Cardiac muscle cell (in vitro differentiated cells and primary cell): Measurements from ENCODE around the gene NUP93. TPM values are rescaled to one million over a fixed set of nuclear protein-coding genes. Genes with fewer than 3 reads are reported as not detected.
"Not testable (repeated sequence)": the region's sequence is repeated elsewhere in the genome, so short reads cannot be mapped to it uniquely, and the experiment has no call there.

ENCODE experiments used
- DNase-seq, 2 donors: peaks; one replicate each; pipeline versions ENCODE4 v3.0.0 to v3.0.0-alpha.2; 2010 to 2017; ENCODE audit warnings: low read depth in 1 of 2, low spot score in 1 of 2
- H3K27ac ChIP-seq: fragments of 200-600 bp; sonication (generic); 2 replicates; pipeline ENCODE4 v1.5.1; 2016
- H3K27me3 ChIP-seq: fragments of 200-600 bp; sonication (generic); 2 replicates; pipeline ENCODE4 v1.6.0; 2016; ENCODE audit warnings: control low read depth
- H3K36me3 ChIP-seq: fragments of 200-600 bp; sonication (generic); 2 replicates; pipeline ENCODE4 v1.5.1; 2016; ENCODE audit warnings: control low read depth
- H3K4me1 ChIP-seq: fragments of 200-600 bp; sonication (generic); 2 replicates; pipeline ENCODE4 v1.8.1; 2017; ENCODE audit warnings: low read depth, mild to moderate bottlenecking, mixed run types
- H3K4me3 ChIP-seq: fragments of 200-600 bp; sonication (generic); 2 replicates; pipeline ENCODE4 v1.5.1; 2016; ENCODE audit warnings: mild to moderate bottlenecking
- H3K9me3 ChIP-seq: fragments of 200-600 bp; sonication (generic); 2 replicates; pipeline ENCODE4 v1.5.1; 2017; ENCODE audit warnings: low read depth, mild to moderate bottlenecking, control low read depth
- polyA plus RNA-seq: library from polyadenylated mRNA; unstranded; fragments of >200 nt; fragmentation: Nextera tagmentation; extraction: Ambion mirVana; gene quantifications from 2 replicates; pipeline ENCODE4 v1.2.1, GENCODE V29; 2016
- total RNA-seq: library from RNA; depleted of rRNA; stranded (reverse); fragments of >200 nt; gene quantifications from 2 replicates; pipeline ENCODE4 v1.2.3, GENCODE V29; 2016
- TF ChIP-seq, protein P1 (sequence below): IDR thresholded peaks from 2 replicates; pipeline ENCODE4 v1.5.1; 2012; ENCODE audit warnings: low read depth, mild to moderate bottlenecking, low read length

Gene NUP93
- total and polyA plus RNA-seq, 2 experiments from 2014 or later, result 110 to 127 TPM

DNA sequence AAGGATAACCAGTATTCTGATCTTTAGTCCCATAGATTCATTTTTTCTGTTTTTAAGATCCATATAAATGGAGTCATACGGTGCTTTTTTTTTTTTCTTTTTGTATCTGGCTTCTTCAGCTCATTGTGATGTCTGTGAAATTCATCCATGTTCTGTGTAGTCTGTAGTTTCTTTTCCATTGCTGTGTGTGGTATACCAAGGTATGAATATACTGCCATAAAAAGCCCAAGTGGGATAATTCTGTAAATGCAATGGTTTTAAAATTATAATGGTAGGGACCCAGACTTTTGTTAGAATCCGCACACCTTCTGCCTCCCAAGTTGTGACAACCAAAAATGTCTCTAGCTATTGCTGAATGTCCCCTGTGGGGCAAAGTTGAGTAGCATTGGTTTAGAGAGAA, 7.6 kb downstream of the NUP93 start:
- Histone ChIP-seq H3K4me3 (no peak overlapping the region), H3K27me3 (no peaks in the 10 kb centered on the region), H3K36me3 (no peaks in the 10 kb centered on the region), H3K27ac (peak overlapping the region; percentile 43), H3K9me3 (no peaks in the 10 kb centered on the region), H3K4me1 (peaks cover 12% of the 10 kb centered on the region)
- DNase-seq, result no peak
- TF ChIP-seq, protein P1, sequence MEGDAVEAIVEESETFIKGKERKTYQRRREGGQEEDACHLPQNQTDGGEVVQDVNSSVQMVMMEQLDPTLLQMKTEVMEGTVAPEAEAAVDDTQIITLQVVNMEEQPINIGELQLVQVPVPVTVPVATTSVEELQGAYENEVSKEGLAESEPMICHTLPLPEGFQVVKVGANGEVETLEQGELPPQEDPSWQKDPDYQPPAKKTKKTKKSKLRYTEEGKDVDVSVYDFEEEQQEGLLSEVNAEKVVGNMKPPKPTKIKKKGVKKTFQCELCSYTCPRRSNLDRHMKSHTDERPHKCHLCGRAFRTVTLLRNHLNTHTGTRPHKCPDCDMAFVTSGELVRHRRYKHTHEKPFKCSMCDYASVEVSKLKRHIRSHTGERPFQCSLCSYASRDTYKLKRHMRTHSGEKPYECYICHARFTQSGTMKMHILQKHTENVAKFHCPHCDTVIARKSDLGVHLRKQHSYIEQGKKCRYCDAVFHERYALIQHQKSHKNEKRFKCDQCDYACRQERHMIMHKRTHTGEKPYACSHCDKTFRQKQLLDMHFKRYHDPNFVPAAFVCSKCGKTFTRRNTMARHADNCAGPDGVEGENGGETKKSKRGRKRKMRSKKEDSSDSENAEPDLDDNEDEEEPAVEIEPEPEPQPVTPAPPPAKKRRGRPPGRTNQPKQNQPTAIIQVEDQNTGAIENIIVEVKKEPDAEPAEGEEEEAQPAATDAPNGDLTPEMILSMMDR, result no peak

DNA sequence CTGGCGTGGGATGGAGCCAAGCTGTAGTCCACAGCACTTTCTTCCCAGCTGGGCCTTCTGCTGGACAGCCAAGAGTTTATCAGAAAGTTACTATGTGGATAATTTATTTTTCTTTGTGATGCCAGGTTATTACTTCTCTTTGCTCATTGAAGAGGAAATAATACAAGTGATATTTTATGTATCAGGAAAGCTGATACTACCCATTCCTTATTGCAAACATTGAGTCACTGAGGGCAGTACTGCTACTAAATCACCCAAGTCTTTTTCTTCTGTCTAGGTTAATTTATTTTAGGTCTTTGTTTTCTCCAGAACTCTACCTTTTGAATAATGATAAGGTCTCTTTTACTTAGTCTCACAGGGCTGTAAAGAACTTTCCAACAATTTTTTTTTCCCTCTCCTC, 8.3 kb downstream of the NUP93 start:
- TF ChIP-seq, protein P1, result no peak
- Histone ChIP-seq H3K4me3 (no peak overlapping the region), H3K36me3 (no peaks in the 10 kb centered on the region), H3K27me3 (no peaks in the 10 kb centered on the region), H3K27ac (peak overlapping the region; percentile 43), H3K4me1 (peaks cover 19% of the 10 kb centered on the region), H3K9me3 (no peaks in the 10 kb centered on the region)
- no peak for DNase-seq

DNA sequence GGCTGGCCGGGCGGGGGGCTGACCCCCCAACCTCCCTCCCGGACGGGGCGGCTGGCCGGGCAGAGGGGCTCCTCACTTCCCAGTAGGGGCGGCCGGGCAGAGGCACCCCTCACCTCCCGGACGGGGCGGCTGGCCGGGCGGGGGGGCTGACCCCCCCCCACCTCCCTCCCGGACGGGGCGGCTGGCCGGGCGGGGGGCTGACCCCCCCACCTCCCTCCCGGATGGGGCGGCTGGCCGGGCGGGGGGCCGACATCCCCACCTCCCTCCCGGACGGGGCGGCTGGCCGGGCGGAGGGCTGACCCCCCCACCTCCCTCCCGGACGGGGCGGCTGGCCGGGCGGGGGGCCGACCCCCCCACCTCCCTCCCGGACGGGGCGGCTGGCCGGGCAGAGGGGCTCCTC, 9.4 kb downstream of the NUP93 start:
- not testable (repeated sequence) for H3K27ac ChIP-seq, DNase-seq, H3K9me3 ChIP-seq, H3K4me3 ChIP-seq, H3K27me3 ChIP-seq, H3K36me3 ChIP-seq
- H3K4me1 ChIP-seq, result peaks cover 30% of the 10 kb centered on the region

DNA sequence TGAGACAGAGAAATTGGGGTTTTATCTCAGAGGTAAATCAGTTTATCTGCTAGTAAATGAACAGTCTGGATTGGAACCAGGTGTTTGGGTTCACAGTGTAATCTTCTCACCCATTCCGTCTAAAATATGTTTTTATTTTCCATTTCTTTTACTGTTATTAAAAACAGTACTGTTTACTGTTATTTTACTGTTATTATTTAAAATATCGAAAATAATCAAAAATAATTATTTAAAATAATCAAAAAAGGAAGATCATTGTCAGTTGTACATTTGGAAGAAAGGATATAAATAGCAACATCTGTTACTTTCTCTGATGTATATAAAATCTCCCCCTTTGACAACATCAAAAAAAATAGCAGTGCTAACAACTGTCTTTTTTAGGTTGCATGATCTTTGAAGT, 11.5 kb downstream of the NUP93 start:
- H3K4me3 ChIP-seq, result no peak overlapping the region
- H3K9me3 ChIP-seq, result no peaks in the 10 kb centered on the region
- TF ChIP-seq, protein P1, result no peak
- H3K36me3 ChIP-seq, result no peaks in the 10 kb centered on the region
- DNase-seq, result no peak
- peak overlapping the region; percentile 96 for H3K27ac ChIP-seq
- H3K27me3 ChIP-seq, result no peaks in the 10 kb centered on the region
- H3K4me1 ChIP-seq, result peaks cover 49% of the 10 kb centered on the region

DNA sequence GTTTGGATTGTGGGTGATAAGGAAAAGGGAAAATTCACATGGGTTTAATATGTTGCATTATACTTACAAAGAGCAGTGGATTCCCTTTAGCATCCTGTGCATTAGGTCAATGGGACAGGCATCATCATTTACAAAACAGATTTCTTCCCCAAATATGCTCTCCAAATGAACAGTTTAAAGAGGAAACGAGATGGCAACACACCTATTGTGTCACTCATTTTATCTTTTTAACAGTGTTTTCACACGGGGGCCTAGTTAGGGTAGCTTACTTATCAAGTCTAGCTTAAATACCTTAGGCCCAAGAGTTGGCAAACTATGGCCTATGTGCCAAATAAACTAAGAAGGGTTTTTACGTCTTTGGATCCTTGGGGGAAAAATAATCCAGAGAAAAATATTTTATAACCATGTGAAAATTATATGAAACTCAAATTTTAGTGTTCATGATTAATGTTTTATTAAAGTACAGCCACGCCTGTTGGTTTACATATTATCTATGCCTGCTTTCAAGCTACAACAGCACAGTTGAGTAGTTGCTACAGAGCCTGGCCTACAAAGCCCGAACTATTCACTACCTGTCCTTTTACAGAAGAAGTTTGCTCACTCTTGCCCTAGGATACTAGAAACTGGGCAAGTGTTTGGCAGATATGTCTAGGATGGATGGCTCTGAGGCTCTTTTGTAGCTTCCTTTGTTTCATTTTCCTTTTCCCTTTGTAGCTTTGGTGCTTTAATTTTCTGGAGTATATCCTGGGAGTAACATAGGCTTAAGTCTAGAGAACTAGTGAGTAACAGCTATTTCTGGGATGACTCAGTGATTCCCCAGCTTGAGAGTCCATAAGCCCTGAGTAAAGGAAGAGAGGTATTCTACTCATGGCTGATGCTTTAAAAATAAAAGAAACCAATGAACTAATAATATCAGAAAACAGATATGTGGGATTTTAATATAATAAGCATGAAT, 12.4 kb downstream of the NUP93 start:
- Histone ChIP-seq H3K4me3 (no peak overlapping the region), H3K4me1 (peaks cover 58% of the 10 kb centered on the region), H3K36me3 (no peaks in the 10 kb centered on the region), H3K27me3 (no peaks in the 10 kb centered on the region), H3K27ac (peak overlapping the region; percentile 96), H3K9me3 (no peaks in the 10 kb centered on the region)
- TF ChIP-seq, protein P1, result no peak
- peak in 1 of 2 donors; percentile 71 for DNase-seq

DNA sequence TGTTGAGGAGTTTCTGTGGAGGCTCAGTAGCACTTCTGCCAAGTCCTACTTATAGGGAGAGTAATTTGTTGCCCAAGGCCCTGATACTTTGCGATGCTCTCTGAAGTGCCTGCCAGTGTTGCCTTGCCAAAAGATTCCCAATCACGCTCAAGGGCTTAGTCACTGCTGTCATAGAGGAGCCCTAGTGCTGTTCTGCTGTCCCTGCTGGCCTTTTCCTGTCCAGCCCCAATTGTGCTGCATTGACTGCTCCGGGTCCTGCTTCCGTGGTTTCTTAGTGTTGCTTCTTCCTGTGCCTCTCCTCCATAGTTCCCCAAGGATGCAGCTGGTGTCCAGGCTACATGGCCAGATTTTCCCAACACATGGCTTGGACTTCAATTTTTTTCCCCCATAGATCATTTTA, 13.9 kb downstream of the NUP93 start:
- H3K27ac ChIP-seq, result peak overlapping the region; percentile 96
- H3K27me3 ChIP-seq, result no peaks in the 10 kb centered on the region
- DNase-seq, result peak; percentile 59 to 61
- no peaks in the 10 kb centered on the region for H3K9me3 ChIP-seq
- peaks cover 74% of the 10 kb centered on the region for H3K4me1 ChIP-seq
- H3K4me3 ChIP-seq, result no peak overlapping the region
- H3K36me3 ChIP-seq, result no peaks in the 10 kb centered on the region
- TF ChIP-seq, protein P1, result no peak
